Bronchial epithelial cell (primary cell): Measurements from ENCODE around the gene ALPL. TPM values are rescaled to one million over a fixed set of nuclear protein-coding genes. Genes with fewer than 3 reads are reported as not detected.

Experiments
- DNase-seq: peaks from one replicate; pipeline ENCODE4 v3.0.0-alpha.2; 2010; ENCODE audit warnings: low read depth
- FAIRE-seq: peaks from 2 replicates; lab custom pipeline; 2011; peaks lifted over from hg19 to GRCh38; lab: Jason Lieb, UNC
- H3K27me3 ChIP-seq: 2 replicates; pipeline ENCODE4 v1.5.1; 2011; ENCODE audit warnings: low read length; ENCODE audit not compliant: control insufficient read depth, insufficient read depth
- H3K36me3 ChIP-seq: 2 replicates; pipeline ENCODE4 v1.5.1; 2011; ENCODE audit warnings: low read length; ENCODE audit not compliant: control insufficient read depth, insufficient read depth
- H3K4me3 ChIP-seq: 2 replicates; pipeline ENCODE4 v1.5.1; 2011; ENCODE audit warnings: mild to moderate bottlenecking, low read depth, low read length, control low read depth
- total RNA-seq: library from RNA; depleted of rRNA; stranded (reverse); fragments of >200 nt; gene quantifications from 2 replicates; pipeline ENCODE4 v1.2.1, GENCODE V29; 2014
- TF ChIP-seq, protein P1 (sequence below): IDR thresholded peaks from 2 replicates; pipeline ENCODE4 v1.5.1; 2011; ENCODE audit warnings: mild to moderate bottlenecking, moderate library complexity, low read length, control low read depth, inconsistent platforms; ENCODE audit not compliant: insufficient read depth, severe bottlenecking

ALPL gene
- total RNA-seq, 1 donor from 2014 or later: not detected

DNA sequence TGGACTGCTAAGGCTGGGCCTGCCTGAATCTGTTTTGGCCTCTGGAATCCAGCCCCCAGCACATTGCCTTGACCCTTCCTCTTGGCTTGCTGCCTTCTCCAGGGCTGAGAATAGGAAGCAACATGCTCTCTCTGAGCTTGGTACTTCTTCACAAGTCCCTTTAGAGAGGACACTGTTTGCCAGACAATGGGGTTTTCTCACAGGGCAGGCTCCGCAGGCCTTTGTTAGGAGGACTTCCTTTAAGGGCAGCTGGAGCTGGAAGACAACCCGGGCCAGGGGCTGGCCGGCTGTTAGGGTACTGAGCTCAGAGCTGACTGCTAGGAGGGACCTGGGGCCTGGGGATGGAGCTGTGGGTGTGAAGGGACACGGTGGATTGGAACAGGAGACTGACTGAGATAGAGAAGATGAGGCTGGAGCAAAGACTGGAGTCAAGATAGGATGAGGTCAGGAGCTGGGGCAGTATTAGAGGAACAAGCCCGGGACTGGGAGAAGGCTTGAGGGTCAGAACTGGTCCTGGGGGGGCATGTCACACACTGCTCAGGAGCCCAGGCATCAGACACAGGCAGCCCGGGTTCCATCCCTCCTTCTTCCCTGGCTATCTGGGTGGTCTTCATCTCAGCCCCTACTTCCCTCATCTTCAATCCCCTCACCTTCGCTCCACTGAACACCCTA is 5.4 kb upstream of the ALPL start:
- H3K36me3 ChIP-seq: no peaks in the 10 kb centered on the region
- FAIRE-seq: no peak

DNA sequence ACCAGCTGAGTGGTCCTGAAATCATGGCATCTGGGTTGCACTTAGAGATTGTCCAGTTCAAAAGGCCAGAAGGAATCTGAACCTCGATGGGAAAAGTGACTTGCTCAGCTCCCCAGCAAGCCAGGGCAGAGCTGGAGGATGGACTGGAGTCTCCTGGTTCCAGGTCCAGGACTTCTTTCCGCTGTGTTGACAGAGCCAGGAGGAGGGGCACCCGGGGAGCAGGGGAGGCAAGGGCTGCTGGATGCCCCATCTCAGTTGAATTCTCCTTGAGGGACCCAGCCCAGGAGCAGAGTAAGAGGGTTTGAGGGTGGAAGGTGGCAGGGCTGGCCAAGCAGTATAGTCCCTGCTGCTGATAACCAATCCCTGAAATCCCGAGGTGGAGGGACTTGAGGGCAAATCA is 2.4 kb upstream of the ALPL start:
- H3K27me3 ChIP-seq: peaks cover 19% of the 10 kb centered on the region
- H3K4me3 ChIP-seq: no peak overlapping the region
- DNase-seq (no peak), FAIRE-seq (no peak)
- TF ChIP-seq, protein P1, sequence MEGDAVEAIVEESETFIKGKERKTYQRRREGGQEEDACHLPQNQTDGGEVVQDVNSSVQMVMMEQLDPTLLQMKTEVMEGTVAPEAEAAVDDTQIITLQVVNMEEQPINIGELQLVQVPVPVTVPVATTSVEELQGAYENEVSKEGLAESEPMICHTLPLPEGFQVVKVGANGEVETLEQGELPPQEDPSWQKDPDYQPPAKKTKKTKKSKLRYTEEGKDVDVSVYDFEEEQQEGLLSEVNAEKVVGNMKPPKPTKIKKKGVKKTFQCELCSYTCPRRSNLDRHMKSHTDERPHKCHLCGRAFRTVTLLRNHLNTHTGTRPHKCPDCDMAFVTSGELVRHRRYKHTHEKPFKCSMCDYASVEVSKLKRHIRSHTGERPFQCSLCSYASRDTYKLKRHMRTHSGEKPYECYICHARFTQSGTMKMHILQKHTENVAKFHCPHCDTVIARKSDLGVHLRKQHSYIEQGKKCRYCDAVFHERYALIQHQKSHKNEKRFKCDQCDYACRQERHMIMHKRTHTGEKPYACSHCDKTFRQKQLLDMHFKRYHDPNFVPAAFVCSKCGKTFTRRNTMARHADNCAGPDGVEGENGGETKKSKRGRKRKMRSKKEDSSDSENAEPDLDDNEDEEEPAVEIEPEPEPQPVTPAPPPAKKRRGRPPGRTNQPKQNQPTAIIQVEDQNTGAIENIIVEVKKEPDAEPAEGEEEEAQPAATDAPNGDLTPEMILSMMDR: no peak
- no peaks in the 10 kb centered on the region for H3K36me3 ChIP-seq

More for the DNA sequence above, 5.4 kb upstream of the ALPL start:
- Histone ChIP-seq H3K27me3 (peaks cover 2% of the 10 kb centered on the region), H3K4me3 (no peak overlapping the region)
- TF ChIP-seq, protein P1: no peak
- no peak for DNase-seq

DNA sequence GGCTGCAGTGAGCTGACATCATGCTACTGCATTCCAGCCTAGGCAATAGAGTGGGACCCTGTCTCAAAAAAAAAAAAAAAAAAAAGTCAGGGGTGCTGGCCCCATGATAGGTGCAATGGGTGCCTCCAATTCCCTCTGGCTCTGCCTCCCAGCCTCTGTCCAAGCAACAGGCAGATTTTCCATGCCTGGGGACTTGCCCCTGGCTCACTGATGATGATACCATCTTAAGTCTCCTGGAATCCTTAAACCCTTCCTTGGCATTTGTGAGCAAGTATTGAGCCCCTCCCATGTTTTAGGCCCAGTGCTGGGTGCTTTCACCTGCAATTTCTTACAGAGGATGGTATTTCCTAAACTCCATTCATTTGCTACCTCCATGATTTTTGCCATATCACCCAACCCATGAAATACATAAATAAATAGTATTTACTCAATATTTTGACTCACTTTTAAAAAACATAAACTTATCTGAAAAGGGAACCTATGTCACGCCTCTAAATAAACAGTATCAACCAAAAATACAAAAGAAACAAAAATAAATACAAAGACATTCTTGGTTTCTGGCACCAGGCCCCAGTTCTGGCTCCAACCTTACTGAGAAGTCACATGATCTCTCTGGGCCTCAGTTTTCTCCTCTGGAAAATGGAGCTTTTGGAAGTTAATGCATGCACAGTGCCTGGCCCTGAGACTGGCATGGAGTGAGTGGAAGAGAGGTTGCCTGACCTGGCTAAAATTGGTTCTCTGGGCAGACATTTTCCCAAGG is 1.5 kb upstream of the ALPL start:
- TF ChIP-seq, protein P1: no peak
- DNase-seq: no peak
- Histone ChIP-seq H3K36me3 (no peaks in the 10 kb centered on the region), H3K27me3 (peaks cover 21% of the 10 kb centered on the region), H3K4me3 (no peak overlapping the region)
- FAIRE-seq: no peak

DNA sequence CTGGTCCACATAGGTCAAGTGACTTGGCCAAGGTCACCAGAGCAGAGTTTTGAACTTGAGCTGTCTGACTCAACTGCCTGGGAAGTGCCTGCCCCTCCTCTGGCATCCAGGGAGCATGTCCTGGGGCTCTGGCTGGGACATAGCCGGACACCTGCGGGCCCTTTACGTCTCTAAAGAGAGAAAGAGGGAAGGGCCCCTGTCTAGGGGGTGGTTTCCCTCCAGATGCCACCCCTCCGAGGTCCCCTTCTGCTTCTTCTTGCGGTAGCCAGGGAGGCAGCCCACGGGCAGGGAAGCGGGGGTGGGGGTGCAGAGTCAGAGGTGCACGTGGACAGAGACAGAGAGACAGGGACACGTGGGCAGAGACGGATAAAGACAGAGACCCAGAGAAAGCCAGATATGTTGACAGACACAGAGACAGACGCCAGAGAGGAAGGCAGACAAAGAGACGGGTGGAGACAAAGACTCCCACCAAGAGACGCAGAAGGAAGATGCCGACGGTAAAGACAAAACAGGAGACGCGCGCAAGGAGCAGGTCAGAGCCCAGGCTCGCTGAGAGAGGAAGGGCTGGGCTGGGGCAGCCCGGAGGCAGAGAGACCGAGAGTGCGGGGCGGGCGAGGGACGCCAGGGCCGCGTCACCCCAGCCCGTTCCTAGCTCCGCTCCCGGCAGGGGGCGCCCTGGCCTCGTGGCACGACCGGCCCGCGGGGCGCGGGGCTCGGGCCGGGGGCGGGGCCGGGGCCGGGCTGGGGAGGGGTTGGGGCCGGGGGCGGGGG is 458 bp upstream of the ALPL start:
- TF ChIP-seq, protein P1: peak; percentile 76
- Histone ChIP-seq H3K4me3 (no peak overlapping the region), H3K27me3 (peaks cover 23% of the 10 kb centered on the region), H3K36me3 (no peaks in the 10 kb centered on the region)
- FAIRE-seq (no peak), DNase-seq (peak; percentile 5)

DNA sequence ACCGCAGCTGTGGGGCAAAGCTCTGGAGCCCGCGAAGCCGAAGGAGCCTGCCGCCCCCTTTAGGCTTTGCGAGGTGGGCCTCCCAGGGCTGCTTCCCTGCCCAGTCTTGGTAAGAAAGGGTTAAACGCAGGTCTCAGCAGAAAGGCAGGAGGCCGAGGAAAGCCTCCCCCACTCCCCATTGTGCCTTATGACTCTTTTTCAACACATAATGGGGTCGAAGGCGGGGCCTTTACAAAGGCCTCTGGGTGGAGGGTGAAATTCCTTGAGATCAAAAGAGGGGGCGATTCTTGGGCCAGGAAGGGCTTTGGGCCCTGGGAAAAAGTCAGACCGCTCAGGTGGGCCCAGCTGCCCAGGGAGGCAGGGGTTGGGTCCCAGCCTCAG is 880 bp downstream of the ALPL start:
- TF ChIP-seq, protein P1: no peak
- Histone ChIP-seq H3K36me3 (no peaks in the 10 kb centered on the region), H3K27me3 (peaks cover 25% of the 10 kb centered on the region), H3K4me3 (no peak overlapping the region)
- DNase-seq (no peak), FAIRE-seq (no peak)
